ENCODE results near the gene GALNT11. TPM values are rescaled to one million over a fixed set of nuclear protein-coding genes. Genes with fewer than 3 reads are reported as not detected.

Gene GALNT11
- total RNA-seq, 1 donor from 2014 or later = 65.5 TPM

DNA sequence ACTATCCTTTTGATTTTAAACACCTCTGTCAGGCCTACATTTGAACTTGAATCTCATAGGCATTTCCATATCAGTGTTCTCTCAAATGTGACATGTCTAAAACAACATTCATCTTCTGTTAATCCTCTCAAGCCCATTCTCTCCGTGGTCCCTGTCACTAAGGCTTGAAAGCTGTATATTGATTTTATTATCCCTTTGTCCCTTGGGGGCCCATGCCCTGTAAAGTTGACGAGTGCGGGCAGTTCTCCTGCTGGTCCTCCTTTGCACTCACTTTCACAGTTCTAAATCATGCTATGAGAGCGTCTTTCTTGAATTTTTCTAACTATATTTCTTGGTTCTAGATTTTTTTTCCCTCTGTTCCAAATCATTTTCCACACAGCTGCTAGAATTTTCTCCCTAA lies 27.3 kb downstream of the GALNT11 start:
- no peaks in the 10 kb centered on the region for H3K27me3 Mint-ChIP-seq (ENCODE audit: insufficient read depth, low read depth)
- H3K27ac Mint-ChIP-seq = no peak overlapping the region
- Histone ChIP-seq H4K20me1 (ENCODE audit: low read depth) (peaks cover 4% of the 10 kb centered on the region), H3K4me2 (no peak overlapping the region), H3K79me2 (ENCODE audit: low read depth) (peaks cover 64% of the 10 kb centered on the region), H2AFZ (replicated peaks) (no peak overlapping the region), H3F3A (ENCODE audit: low read depth) (peaks cover 3% of the 10 kb centered on the region), H3K9ac (no peak overlapping the region), H3K27ac (no peak overlapping the region), H3K4me1 (peaks cover 18% of the 10 kb centered on the region), H3K36me3 (no peaks in the 10 kb centered on the region), H3K4me3 (no peak overlapping the region), H3K9me3 (ENCODE audit: low read depth) (no peaks in the 10 kb centered on the region), H3K27me3 (no peaks in the 10 kb centered on the region)
- H3K36me3 Mint-ChIP-seq = peaks cover 4% of the 10 kb centered on the region
- peaks cover 10% of the 10 kb centered on the region for H3K9me3 Mint-ChIP-seq
- H3K4me3 Mint-ChIP-seq = no peak overlapping the region
- no peak for DNase-seq (ENCODE audit: low spot score)
- TF ChIP-seq, protein P1, sequence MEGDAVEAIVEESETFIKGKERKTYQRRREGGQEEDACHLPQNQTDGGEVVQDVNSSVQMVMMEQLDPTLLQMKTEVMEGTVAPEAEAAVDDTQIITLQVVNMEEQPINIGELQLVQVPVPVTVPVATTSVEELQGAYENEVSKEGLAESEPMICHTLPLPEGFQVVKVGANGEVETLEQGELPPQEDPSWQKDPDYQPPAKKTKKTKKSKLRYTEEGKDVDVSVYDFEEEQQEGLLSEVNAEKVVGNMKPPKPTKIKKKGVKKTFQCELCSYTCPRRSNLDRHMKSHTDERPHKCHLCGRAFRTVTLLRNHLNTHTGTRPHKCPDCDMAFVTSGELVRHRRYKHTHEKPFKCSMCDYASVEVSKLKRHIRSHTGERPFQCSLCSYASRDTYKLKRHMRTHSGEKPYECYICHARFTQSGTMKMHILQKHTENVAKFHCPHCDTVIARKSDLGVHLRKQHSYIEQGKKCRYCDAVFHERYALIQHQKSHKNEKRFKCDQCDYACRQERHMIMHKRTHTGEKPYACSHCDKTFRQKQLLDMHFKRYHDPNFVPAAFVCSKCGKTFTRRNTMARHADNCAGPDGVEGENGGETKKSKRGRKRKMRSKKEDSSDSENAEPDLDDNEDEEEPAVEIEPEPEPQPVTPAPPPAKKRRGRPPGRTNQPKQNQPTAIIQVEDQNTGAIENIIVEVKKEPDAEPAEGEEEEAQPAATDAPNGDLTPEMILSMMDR (IDR thresholded peaks at IDR 0.05) = no peak
- TF ChIP-seq EZH2phosphoT487 (IDR thresholded peaks at IDR 0.05) (no peak), EZH2 (IDR thresholded peaks at IDR 0.05) (no peak)
- H3K4me1 Mint-ChIP-seq = peaks cover 12% of the 10 kb centered on the region

DNA sequence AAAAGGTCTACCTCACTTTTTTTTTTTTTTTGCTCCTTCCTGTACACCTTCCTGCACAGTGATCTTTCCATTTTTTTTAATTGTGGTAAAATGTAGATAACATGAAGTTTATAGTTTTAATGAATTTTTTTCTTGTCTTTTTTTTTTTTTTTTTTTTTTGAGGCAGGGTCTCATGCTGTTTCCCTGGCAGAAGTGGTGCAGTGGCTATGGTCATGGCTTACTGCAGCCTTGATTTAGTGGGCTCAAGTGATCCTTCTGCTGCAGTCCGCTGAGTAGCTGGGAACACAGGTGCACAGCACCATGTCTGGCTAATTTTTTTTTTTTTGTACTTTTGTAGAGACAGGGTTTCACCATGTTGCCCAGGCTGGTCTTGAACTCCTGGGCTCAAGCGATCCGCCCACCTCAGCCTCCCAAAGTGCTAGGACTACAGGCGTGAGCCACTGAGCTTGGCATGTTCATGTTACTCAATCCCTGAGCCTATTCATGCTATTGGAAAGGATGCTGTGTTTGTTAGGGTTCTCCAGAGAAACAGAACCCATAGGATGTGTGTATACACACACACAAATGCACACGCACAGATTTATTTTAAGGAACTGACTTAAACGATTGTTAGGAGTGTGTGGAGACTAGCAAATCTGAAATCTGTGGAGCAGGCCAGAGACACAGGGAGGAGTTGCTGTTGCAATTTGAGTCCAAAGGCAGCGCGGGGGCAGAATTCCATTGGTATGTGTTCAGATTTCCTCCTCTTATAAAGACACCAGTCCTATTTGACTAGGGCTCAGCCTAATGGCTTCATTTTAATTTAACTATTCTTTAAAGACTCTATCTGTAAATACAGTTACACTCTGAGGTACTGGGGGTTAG lies 29.1 kb downstream of the GALNT11 start:
- Mint-ChIP-seq H3K36me3 (peaks cover 10% of the 10 kb centered on the region), H3K27ac (no peak overlapping the region), H3K9me3 (peaks cover 7% of the 10 kb centered on the region), H3K27me3 (ENCODE audit: insufficient read depth, low read depth) (no peaks in the 10 kb centered on the region), H3K4me3 (no peak overlapping the region), H3K4me1 (peaks cover 12% of the 10 kb centered on the region)
- Histone ChIP-seq H3K36me3 (no peaks in the 10 kb centered on the region), H3K27me3 (no peaks in the 10 kb centered on the region), H3K4me2 (no peak overlapping the region), H3F3A (ENCODE audit: low read depth) (peaks cover 3% of the 10 kb centered on the region), H3K4me3 (no peak overlapping the region), H2AFZ (replicated peaks) (no peak overlapping the region), H3K79me2 (ENCODE audit: low read depth) (peaks cover 60% of the 10 kb centered on the region), H3K27ac (no peak overlapping the region), H4K20me1 (ENCODE audit: low read depth) (peaks cover 4% of the 10 kb centered on the region), H3K9ac (no peak overlapping the region), H3K9me3 (ENCODE audit: low read depth) (no peaks in the 10 kb centered on the region), H3K4me1 (peaks cover 18% of the 10 kb centered on the region)
- TF ChIP-seq EZH2 (IDR thresholded peaks at IDR 0.05) = no peak
- TF ChIP-seq EZH2phosphoT487 (IDR thresholded peaks at IDR 0.05) = no peak
- TF ChIP-seq, protein P1 (IDR thresholded peaks at IDR 0.05) = no peak
- DNase-seq (ENCODE audit: low spot score) = no peak

DNA sequence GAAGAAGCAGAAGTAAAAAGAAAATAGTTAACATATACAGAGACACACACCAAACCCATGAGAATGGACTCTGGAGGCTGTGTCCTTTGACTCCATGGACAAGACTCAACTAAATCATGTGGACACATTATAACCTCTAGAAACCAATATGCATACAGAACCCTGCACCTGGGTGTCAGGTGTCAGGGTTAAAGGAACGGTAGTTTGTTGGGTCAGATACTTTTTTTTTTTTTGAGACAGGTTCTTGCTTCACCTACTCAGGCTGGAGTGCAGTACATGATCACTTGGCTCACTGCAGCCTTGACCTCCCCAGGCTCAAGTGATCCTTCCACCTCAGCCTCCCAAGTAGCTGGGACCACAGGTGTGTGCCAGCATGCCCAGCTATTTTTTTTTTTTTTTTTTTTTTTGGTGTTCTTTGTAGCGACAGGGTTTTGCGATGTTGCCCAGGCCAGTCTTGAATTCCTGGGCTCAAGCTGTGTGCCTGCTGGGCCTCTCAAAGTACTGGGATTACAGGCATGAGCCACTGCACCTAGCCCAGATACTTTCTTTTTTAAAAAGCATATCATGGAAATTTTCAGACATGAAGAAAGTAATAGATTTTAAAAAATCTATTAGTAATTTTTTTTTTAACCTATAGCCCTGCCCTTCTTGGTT lies 31.3 kb downstream of the GALNT11 start:
- TF ChIP-seq EZH2phosphoT487 (IDR thresholded peaks at IDR 0.05) (no peak), EZH2 (IDR thresholded peaks at IDR 0.05) (no peak)
- TF ChIP-seq, protein P1 (IDR thresholded peaks at IDR 0.05) = no peak
- Histone ChIP-seq H3K27ac (no peak overlapping the region), H3K79me2 (ENCODE audit: low read depth) (peaks cover 51% of the 10 kb centered on the region), H3K4me3 (no peak overlapping the region), H3K9ac (no peak overlapping the region), H3K36me3 (no peaks in the 10 kb centered on the region), H3F3A (ENCODE audit: low read depth) (peaks cover 3% of the 10 kb centered on the region), H4K20me1 (ENCODE audit: low read depth) (peaks cover 4% of the 10 kb centered on the region), H3K4me1 (peaks cover 12% of the 10 kb centered on the region), H3K27me3 (no peaks in the 10 kb centered on the region), H3K9me3 (ENCODE audit: low read depth) (no peaks in the 10 kb centered on the region), H3K4me2 (peak overlapping the region; percentile 35), H2AFZ (replicated peaks) (no peak overlapping the region)
- Mint-ChIP-seq H3K36me3 (peaks cover 11% of the 10 kb centered on the region), H3K4me1 (peaks cover 12% of the 10 kb centered on the region), H3K27ac (no peak overlapping the region), H3K9me3 (peaks cover 12% of the 10 kb centered on the region), H3K27me3 (ENCODE audit: insufficient read depth, low read depth) (no peaks in the 10 kb centered on the region), H3K4me3 (no peak overlapping the region)
- DNase-seq (ENCODE audit: low spot score) = no peak
